HL-60/S4 treated with phorbol 12-myristate 13-acetate at 8.2 ng/mL for 4 days and 3 days (cell line): ENCODE data around the gene NT5C1B.

Experiments used
- in situ Hi-C: fragments of 300-500 bp; cut with MboI; formaldehyde crosslinking; loops from 2 replicates; pipeline ENCODE4 v1.15.0; 2022; ENCODE audit warnings: low sequenced_read_pairs

Gene NT5C1B

GRCh38 chr2:18518116-18519111, 71.0 kb downstream of the NT5C1B start:
- in situ Hi-C loops, result no loop called here

DNA sequence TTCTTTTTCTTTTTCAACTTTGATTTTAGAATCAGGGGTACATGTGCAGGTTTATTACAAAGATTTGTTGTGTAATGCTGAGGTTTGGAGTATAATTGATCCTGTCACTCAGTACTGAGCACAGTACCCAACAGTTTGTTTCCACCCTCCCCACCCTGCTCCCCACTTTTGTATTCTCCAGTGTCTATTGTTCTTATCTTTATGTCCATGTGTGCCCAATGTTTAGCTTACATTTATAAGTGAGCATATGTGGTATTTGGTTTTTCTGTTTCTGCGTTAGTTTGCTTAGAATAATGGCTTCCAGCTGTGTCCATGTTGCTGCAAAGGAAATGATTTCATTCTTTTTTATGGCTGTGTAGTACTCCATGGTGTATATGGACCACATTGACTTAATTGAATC, 72.0 kb downstream of the NT5C1B start:
- in situ Hi-C loops, result no loop called here

GRCh38 chr2:18516112-18516511, 73.3 kb downstream of the NT5C1B start:
- in situ Hi-C loops, result no loop called here

DNA sequence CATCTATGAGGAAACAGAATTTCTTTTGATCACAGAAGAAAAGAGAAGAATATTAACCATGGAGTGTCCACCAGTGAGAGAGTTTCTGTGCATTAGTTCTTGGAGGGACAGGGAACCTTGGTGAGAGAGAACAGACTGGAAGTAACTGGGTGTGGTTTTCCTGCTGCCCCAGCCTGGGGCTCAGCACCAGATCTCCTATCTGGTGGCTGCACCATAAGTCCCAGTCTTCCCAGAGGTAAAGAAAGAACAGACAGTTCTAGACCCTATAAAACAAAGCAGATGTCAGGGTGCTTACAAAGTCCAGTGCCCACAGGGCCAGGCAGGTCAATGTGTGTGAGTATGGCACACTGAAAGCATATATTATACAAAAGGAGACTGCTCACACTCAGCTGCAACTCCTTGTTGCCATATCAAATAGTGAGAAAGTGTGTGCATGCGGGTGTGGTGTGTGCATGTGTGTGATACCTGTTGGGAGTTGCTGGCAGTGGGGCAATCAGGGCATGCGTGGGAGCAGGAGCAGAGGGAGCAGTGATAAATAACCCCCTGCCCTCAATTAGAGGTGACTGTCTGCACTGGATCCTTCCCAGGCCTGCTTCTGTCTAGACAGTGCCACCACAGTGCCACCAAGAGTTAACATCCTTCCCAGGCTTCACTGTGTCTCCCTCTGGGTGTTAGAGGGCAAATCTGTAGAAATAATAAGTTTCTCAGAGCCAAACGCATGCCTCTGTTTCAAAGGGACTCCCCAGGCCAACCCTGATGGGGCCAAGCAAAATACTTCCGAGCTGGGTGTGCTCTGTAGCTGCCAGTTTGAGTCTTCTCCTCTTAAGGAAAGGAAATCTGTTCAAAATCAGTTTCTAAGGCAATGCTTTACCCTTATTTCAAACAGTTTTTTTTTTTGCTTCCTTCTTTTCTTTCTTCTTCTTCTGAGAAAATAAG, 74.6 kb downstream of the NT5C1B start:
- in situ Hi-C loops, result no loop called here
